ENCODE results near the gene CRTC2. TPM values are rescaled to one million over a fixed set of nuclear protein-coding genes. Genes with fewer than 3 reads are reported as not detected.

CRTC2 gene
- total RNA-seq, 4 donors from 2014 or later: 11.4 to 22.5 (median 18.1) TPM

DNA sequence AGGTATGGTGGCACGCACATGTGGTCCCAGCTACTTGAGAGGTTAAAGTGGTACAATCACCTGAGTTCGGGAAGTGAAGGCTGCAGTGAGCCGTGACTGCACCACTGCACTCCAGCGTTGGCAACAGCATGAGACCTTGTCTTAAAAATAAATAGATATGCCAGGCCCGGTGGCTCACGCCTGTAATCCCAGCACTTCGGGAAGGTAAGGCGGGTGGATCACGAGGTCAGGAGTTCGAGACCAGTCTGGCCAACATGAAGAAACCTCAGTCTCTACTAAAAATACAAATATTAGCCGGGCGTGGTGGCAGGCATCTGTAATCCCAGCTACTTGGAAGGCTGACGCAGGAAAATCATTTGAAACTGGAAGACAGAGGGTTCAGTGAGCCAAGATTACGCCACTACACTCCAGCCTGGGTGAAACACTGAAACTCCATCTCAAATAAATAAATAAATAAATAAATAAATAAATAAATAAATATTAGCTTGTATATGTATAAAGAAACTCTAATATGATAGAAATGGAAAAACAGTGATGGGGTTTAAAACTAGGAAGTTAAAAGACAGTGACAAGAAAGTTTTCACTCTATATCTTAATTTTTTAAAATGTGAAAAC lies 54.5 kb downstream of the CRTC2 start:
- H3K4me3 ChIP-seq (replicated peaks in 1 of 3): no peak overlapping the region
- peaks cover 0 to 2% of the 10 kb centered on the region in 2 donors for H3K36me3 ChIP-seq
- intact Hi-C loops (cut with DNase I): no loop called here
- H3K27me3 ChIP-seq: no peaks in the 10 kb centered on the region
- H3K4me1 ChIP-seq: peaks cover 12 to 17% of the 10 kb centered on the region in 2 donors
- H3K27ac ChIP-seq: no peak overlapping the region
- DNase-seq: peak; percentile 35 to 49
- 80% methylated on average over 14 of the region's 14 CpGs for WGBS, 2 donors
- TF ChIP-seq, protein P1, sequence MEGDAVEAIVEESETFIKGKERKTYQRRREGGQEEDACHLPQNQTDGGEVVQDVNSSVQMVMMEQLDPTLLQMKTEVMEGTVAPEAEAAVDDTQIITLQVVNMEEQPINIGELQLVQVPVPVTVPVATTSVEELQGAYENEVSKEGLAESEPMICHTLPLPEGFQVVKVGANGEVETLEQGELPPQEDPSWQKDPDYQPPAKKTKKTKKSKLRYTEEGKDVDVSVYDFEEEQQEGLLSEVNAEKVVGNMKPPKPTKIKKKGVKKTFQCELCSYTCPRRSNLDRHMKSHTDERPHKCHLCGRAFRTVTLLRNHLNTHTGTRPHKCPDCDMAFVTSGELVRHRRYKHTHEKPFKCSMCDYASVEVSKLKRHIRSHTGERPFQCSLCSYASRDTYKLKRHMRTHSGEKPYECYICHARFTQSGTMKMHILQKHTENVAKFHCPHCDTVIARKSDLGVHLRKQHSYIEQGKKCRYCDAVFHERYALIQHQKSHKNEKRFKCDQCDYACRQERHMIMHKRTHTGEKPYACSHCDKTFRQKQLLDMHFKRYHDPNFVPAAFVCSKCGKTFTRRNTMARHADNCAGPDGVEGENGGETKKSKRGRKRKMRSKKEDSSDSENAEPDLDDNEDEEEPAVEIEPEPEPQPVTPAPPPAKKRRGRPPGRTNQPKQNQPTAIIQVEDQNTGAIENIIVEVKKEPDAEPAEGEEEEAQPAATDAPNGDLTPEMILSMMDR (IDR thresholded peaks at IDR 0.05): no peak
- no peak for TF ChIP-seq POLR2A (IDR thresholded peaks at IDR 0.05)
- no peaks in the 10 kb centered on the region for H3K9me3 ChIP-seq

DNA sequence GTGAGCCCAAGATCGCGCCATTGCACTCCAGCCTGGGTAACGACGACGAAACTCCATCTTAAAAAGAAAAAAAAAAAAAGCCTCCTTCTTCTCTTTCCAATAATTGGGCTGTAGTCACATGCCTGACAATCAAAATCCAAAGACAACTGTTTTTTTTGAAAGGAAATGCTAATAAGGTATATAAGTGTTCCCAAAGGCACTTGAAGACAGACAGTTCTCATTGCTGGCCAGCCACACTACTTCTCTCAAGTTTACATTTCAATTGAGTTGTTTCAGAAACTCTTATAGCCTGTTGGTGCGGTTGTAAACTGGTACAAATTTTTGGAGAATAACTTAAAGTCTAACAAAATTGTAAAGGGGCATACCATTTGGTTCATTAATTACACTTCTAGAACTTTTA lies 58.9 kb downstream of the CRTC2 start:
- Histone ChIP-seq H3K9me3 (no peaks in the 10 kb centered on the region), H3K27me3 (no peaks in the 10 kb centered on the region), H3K27ac (no peak overlapping the region), H3K4me1 (peaks cover 12 to 18% of the 10 kb centered on the region in 2 donors), H3K36me3 (no peaks in the 10 kb centered on the region), H3K4me3 (replicated peaks in 1 of 3) (no peak overlapping the region)
- DNase-seq: no peak
- intact Hi-C loops (cut with DNase I): no loop called here
- WGBS, 2 donors: 88 to 90% methylated on average over 6 of the region's 6 CpGs
- TF ChIP-seq POLR2A (IDR thresholded peaks at IDR 0.05): no peak
- TF ChIP-seq, protein P1 (IDR thresholded peaks at IDR 0.05): no peak

Small RNA genes lying within 50 kb of the gene (microRNA-seq; reads per million reads assigned to microRNA genes)
- not detected for gene MIR6737

Small RNA genes lying within 50 kb of the gene (small RNA-seq; reads per million reads assigned to genes)
- not detected for gene MIR6737

Other genes starting within 250 kb of the CRTC2 start
- gene INTS3, start 230.6 kb downstream of the CRTC2 start, total RNA-seq: 10 to 100 TPM; 50.0 to 60.9 (median 56.3) TPM
- gene SLC27A3, start 183.2 kb downstream of the CRTC2 start, total RNA-seq: 10 to 100 TPM; 14.4 to 32.5 (median 23.2) TPM
- 10 to 100 TPM; 20.1 to 28.8 (median 21.5) TPM for gene GATAD2B, start 35.6 kb downstream of the CRTC2 start, total RNA-seq
- 10 to 100 TPM; 28.9 to 63.7 (median 44.8) TPM for gene DENND4B, start 11.9 kb downstream of the CRTC2 start, total RNA-seq
- 100 to 1,000 TPM in 2 of 4 donors, 10 to 100 TPM in 2; 90.4 to 109 (median 99.5) TPM for gene SLC39A1, start 4.9 kb upstream of the CRTC2 start, total RNA-seq
- 10 to 100 TPM in 3 of 4 donors, 1 to 10 TPM in 1; 6.6 to 23.1 (median 17.0) TPM for gene CREB3L4, start 9.3 kb upstream of the CRTC2 start, total RNA-seq
- 100 to 1,000 TPM; 173 to 393 (median 247) TPM for gene JTB, start 19.1 kb upstream of the CRTC2 start, total RNA-seq
- 10 to 100 TPM; 30.6 to 48.2 (median 38.1) TPM for gene RAB13, start 27.7 kb upstream of the CRTC2 start, total RNA-seq
- 1,000 to 10,000 TPM; 2,032 to 3,294 (median 2,297) TPM for gene RPS27, start 32.1 kb upstream of the CRTC2 start, total RNA-seq
- gene NUP210L, start 196.5 kb upstream of the CRTC2 start, total RNA-seq: under 1 TPM in 3 of 4 donors, not detected in 1; 0.13 to 0.38 (median 0.22) TPM
- 100 to 1,000 TPM; 227 to 352 (median 298) TPM for gene TPM3, start 233.5 kb upstream of the CRTC2 start, total RNA-seq
- gene CFAP141, start 247.7 kb upstream of the CRTC2 start, total RNA-seq: not detected